Measurements from ENCODE around the gene USP21. TPM values are rescaled to one million over a fixed set of nuclear protein-coding genes. Genes with fewer than 3 reads are reported as not detected.

The USP21 gene
- total and polyA plus RNA-seq, 2 of the 13 experiments (the other 11 are each of a cell fraction or from before 2014, with no cell fraction given): 10.1 to 33.1 TPM

DNA sequence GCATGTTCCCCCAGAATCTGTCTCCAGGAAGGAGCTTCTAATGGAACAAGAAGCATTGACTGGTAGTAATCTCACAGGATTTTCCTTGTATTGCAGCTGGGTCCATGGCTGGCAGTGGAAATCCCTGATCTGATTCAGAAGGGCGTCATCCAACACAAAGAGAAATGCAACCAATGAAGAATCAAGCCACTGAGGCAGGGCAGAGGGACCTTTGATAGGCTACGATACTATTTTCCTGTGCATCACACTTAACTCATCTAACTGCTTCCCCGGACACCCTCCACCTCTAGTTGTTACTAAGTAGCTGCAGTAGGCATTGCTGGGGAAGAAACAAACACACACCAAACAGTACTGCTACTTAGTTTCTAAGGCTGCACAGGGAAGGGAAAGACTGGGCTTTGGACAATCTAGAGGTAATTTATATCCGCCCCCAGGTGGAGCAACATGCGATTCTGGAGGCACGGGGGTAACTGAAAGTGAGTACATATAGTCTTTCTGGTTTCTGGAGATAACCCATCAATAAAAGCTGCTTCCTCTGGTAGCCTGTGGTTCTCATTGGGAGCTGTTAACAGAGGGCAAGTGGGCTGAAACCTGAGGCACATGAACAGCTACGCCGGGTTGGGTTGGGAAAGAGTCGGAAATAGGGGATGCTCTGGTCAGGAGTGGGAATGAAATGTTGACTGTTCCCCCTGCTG, 837 bp upstream of the USP21 start (continued):
- TF ChIP-seq, protein P1, sequence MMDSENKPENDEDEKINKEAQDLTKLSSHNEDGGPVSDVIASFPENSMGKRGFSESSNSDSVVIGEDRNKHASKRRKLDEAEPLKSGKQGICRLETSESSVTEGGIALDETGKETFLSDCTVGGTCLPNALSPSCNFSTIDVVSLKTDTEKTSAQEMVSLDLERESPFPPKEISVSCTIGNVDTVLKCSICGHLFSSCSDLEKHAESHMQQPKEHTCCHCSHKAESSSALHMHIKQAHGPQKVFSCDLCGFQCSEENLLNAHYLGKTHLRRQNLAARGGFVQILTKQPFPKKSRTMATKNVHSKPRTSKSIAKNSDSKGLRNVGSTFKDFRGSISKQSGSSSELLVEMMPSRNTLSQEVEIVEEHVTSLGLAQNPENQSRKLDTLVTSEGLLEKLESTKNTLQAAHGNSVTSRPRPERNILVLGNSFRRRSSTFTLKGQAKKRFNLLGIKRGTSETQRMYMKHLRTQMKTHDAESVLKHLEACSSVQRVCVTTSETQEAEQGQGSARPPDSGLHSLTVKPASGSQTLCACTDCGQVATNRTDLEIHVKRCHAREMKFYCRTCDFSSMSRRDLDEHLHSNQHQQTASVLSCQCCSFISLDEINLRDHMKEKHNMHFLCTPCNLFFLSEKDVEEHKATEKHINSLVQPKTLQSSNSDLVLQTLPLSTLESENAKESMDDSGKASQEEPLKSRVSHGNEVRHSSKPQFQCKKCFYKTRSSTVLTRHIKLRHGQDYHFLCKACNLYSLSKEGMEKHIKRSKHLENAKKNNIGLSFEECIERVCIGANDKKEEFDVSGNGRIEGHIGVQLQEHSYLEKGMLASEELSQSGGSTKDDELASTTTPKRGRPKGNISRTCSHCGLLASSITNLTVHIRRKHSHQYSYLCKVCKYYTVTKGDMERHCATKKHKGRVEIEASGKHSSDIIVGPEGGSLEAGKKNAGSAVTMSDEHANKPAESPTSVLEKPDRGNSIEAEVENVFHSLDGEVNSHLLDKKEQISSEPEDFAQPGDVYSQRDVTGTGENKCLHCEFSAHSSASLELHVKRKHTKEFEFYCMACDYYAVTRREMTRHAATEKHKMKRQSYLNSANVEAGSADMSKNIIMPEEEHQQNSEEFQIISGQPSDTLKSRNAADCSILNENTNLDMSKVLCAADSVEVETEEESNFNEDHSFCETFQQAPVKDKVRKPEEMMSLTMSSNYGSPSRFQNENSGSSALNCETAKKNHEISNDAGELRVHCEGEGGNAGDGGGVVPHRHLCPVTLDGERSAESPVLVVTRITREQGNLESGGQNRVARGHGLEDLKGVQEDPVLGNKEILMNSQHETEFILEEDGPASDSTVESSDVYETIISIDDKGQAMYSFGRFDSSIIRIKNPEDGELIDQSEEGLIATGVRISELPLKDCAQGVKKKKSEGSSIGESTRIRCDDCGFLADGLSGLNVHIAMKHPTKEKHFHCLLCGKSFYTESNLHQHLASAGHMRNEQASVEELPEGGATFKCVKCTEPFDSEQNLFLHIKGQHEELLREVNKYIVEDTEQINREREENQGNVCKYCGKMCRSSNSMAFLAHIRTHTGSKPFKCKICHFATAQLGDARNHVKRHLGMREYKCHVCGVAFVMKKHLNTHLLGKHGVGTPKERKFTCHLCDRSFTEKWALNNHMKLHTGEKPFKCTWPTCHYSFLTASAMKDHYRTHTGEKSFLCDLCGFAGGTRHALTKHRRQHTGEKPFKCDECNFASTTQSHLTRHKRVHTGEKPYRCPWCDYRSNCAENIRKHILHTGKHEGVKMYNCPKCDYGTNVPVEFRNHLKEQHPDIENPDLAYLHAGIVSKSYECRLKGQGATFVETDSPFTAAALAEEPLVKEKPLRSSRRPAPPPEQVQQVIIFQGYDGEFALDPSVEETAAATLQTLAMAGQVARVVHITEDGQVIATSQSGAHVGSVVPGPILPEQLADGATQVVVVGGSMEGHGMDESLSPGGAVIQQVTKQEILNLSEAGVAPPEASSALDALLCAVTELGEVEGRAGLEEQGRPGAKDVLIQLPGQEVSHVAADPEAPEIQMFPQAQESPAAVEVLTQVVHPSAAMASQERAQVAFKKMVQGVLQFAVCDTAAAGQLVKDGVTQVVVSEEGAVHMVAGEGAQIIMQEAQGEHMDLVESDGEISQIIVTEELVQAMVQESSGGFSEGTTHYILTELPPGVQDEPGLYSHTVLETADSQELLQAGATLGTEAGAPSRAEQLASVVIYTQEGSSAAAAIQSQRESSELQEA (CRISPR knock-in tag; IDR thresholded peaks at IDR 0.05; ENCODE audit: not compliant biosample characterization): no peak
- TF ChIP-seq ZNF3 (CRISPR knock-in tag; IDR thresholded peaks at IDR 0.05): no peak
- TF ChIP-seq SETDB1 (CRISPR knock-in tag; IDR thresholded peaks at IDR 0.05; ENCODE audit: borderline replicate concordance): no peak
- no peak for TF ChIP-seq SATB2 (CRISPR knock-in tag; IDR thresholded peaks at IDR 0.05)
- TF ChIP-seq ZNF670 (CRISPR knock-in tag; IDR thresholded peaks at IDR 0.05; ENCODE audit: borderline replicate concordance): no peak
- TF ChIP-seq ZNF83 (CRISPR knock-in tag; IDR thresholded peaks at IDR 0.05; ENCODE audit: borderline replicate concordance): no peak
